ENCODE measurements around the gene RAD21L1.
"Not testable (repeated sequence)": the region's sequence is repeated elsewhere in the genome, so short reads cannot be mapped to it uniquely, and the experiment has no call there.

The RAD21L1 gene

DNA sequence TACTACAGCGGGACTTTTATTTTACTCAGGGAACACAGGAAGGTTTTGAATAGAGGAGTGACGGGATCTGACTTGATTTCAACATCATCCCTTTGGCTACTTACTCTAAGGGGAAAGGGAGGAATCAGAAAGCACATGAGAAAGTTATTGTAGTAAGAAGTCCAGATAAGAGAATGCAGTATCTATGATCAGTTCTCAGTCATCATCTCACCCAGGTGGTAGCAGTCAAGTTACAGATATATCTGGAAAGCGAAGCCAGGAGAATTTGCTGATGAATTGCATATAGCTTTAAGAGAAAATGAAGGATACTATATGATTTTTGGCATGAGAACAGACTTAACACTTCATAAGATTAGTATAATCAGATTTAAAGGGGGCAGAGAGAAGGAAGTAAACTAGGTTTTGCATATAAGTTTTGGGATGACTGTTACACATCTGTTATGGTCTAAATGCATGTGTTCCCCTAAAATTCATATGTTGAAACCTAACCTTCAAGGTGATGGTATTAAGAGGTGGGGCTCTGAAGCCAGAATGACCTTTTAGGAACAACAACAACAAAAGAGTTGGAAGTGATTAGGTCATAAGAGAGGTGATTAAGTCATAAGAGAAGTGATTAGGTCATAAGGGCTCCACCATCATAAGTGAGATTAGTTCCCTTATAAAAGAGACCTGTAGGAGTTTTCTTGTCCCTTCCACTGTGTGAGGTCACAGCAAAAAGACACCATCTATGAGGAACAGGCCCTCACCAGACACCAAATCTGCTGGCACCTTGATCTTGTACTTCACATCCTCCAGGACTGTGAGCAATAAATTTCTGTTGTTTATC, 6.7 kb downstream of the RAD21L1 start:
- DNase-seq, result no peak

- DNase-seq, result no peak
Observed at GRCh38 chr20:1240549-1240948, 14.7 kb downstream of the RAD21L1 start.

DNA sequence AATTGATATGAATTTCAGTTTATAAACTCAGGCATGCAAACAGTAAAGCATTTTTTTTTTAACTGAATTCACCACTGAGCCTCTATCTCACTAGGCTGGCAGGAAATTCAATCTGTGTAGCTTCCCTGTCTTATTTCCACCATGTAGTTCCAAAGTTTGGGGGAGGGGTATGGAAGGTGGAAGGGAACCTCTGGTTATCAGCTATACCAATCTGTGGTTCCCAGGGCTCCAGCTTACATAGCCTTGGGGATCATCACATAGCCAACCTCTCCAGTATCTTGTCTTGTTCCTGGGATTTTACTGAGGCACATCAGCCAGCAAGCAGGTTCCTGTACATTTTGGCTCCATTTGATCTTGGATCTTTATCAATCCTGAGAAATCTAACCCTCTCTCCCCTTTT, 15.6 kb downstream of the RAD21L1 start:
- DNase-seq, result no peak

GRCh38 chr20:1242099-1242498, 16.3 kb downstream of the RAD21L1 start:
- no peak for DNase-seq

DNA sequence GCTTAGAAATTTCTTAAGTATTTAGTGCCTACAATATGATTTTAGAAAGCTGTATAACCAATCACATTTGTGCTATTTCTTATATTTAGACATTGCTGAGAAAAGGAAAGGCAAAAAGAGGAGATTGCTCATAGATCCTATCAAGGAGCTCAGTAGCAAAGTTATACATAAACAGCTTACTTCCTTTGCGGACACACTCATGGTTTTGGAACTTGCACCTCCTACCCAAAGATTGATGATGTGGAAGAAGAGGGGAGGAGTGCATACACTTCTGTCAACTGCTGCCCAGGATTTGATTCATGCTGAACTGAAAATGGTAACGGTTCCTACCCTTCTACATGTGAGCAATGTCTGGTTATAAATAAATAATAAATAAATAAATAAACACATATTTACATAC, 16.7 kb downstream of the RAD21L1 start:
- DNase-seq, result peak; percentile 94

- DNase-seq, result no peak
Observed at GRCh38 chr20:1245578-1245977, 19.7 kb downstream of the RAD21L1 start.

GRCh38 chr20:1247689-1248088, 21.8 kb downstream of the RAD21L1 start:
- DNase-seq, result no peak

GRCh38 chr20:1250282-1250681, 24.4 kb downstream of the RAD21L1 start:
- not testable (repeated sequence) for DNase-seq

GRCh38 chr20:1252416-1252815, 26.6 kb downstream of the RAD21L1 start:
- DNase-seq, result no peak

DNA sequence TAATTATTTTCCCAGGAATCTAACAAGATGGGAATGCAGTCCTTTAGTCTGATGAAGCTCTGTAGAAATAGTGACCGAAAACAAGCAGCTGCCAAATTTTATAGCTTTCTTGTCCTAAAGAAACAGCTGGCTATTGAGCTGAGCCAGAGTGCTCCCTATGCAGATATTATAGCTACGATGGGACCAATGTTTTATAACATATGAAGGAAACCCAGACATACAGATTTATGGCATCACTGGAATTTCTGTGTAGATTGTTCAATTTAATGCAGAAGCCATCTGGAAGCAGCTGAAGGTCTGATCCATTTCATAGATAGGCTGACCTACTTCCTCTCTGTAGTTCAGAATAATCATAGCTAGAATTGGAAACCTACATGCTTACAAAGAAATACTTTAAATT, 28.4 kb downstream of the RAD21L1 start:
- no peak for DNase-seq

- DNase-seq, result no peak
Observed at GRCh38 chr20:1255675-1256074, 29.8 kb downstream of the RAD21L1 start.

GRCh38 chr20:1263853-1264252, 38.0 kb downstream of the RAD21L1 start:
- no peak for DNase-seq

DNA sequence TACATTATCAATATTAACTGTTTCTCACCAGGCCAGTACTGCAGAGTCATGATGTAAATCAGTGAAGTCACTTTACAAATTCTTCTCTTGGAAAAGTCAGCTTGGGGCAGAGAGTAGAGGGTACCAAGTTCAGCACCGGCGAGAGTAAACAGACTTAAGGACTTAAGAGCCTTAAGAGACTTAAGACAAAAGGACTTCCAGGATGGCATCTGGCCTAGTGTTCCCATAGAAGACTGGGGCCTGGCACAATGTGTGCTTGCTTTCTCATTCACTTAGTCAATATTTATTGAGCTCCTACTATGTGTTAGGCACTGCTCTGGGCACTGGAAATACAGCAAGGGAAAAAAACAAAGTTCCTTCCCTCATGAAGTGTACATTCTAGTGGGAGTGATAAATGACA, 38.9 kb downstream of the RAD21L1 start:
- DNase-seq, result no peak

DNA sequence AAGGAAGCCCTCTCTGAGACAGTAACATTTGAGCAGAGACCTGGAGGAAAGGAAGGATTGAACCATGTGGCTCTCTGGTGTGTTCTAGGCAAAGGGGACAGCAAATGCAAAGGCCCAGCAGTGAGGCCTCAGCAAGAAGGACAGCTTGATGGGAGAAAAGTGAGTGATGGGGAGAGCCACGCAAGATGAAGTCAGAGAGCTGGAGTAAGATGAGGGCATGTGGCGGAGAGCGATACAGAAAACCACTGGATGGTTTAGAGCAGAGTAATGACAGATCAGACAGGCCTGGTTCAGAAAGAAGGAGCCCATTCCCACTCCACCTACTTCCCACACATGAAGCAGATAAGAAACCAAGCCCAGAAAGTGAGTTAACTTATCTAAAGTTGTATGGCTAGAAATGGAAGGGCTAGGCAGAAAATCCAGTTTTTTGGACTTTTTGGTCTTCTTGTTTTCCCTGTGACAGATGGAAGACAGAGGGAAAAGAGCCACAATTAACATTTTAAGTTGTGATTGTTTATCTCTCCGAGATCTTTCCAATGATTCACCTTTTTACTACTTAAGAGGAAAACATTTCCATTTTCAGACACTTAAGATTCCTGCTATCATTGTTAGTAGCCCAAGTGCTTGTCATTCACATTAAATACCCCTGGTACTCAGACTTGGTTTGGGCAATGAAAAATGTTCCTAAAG, 39.5 kb downstream of the RAD21L1 start:
- no peak for DNase-seq

DNA sequence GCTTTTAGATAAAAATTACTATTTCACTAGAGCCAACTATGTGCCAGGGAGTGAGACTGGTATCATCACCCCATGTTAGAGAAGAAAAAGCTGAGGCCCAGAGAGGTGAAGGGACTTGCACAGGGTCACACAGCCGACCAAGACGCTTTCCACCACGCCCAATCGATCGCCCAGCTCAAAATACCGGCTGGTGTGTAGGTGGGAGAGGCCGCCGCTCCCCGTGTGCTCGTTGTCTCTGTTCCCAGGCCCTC, 40.0 kb downstream of the RAD21L1 start:
- DNase-seq, result no peak

- peak; percentile 65 for DNase-seq
Observed at GRCh38 chr20:1266167-1266973, 40.5 kb downstream of the RAD21L1 start, which contains the start of gene SNPH. TSS of gene SNPH (plus strand) at chr20:1266294. CDS start at chr20:1296240, 29,946 bp downstream.

DNA sequence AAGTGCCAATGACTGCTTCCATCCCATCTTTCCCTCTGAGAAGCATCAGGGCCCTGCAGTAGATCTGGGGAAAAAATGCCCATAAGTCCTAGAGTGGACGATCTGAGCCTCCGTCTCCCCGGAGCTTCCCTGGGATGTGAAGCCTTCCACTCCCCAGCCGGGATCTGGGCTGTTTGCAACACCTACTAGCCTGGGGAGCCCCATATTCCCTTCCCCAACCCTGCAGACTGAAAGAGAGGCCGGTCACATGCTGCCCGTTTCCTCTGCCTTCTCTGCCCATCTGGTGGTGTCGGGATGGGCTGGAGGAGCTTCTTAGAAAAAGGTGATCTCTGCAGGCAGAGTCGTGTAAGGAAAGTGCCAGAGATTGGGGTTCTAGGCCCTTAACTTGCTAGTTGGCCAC, 41.3 kb downstream of the RAD21L1 start:
- DNase-seq, result no peak

- no peak for DNase-seq
Observed at GRCh38 chr20:1267809-1268374, 42.0 kb downstream of the RAD21L1 start.

GRCh38 chr20:1269235-1269634, 43.4 kb downstream of the RAD21L1 start:
- no peak for DNase-seq

DNA sequence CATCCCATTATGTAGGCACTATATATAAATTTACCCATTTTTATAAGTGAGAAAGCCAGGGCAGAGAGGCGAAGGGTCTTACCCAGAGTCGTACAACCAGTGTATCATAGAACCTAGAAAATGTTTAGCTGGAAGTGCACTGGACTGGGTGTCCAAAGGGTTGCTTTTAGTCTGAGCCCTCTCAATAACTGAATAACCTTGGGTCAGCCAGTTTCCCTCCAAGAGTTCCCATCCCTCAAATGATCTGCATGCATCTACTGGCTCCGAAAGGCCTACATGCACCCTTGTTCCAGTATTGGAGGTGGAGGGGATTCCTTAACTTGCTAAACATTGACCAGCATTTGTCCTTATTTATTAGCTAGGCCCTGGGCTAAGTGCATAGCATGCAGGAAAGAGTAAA, 44.0 kb downstream of the RAD21L1 start:
- DNase-seq, result no peak

DNA sequence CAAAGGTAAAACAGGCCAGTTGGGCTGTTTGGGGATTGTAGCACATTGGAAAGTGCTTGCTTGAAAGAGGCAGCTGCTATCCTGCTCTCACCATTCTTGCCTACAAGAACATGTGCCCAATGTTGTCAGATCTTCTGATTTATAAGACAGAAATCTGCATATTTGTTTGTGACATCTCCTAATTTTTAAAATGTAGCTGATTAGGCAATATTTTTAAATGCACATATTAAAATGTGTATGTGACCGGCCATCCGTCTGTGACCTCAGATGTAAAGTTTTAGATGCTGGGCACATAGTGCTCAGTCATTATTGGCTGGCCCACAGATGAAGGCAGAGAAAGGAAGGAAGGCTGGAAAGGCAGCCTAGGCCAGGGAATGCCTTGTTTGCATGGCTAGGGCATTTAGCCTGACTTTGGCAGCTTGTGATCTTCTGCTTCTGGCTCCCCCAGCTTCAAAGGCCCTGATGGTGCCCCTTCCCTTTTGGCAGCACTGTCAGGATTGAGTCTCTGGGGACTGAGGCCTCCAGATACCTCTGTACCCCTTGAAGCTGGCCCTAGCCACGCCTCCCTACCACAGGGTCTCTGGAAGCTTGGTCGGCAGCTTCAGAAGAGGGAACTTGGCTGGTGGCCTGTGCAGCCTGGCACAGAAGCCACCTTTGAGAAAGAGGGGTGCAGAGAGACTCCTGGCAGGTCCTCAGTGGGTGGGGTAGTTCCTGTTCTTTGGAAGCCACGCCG, 46.7 kb downstream of the RAD21L1 start:
- no peak for DNase-seq

DNA sequence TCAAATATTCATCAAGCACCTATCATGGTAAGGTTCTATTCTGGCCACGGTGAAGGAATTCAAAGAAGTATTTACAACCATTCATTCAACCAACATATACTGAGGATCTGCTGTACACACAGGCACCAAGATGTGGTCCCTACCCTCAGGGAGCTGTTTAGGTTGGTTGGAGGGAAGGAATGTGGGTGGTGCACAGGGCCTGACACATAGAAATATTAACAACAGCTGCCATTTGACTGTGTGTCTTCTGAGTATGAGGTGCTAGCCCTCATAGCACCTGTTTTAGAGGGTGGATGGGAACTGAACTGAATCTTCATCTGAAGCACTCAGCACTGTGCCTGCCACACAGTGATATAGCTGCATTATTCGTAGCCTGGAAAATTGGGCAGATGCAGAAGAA, 47.5 kb downstream of the RAD21L1 start:
- DNase-seq, result no peak
